ENCODE measurements around the gene RUBCNL. TPM values are rescaled to one million over a fixed set of nuclear protein-coding genes. Genes with fewer than 3 reads are reported as not detected.

Gene RUBCNL
- total RNA-seq, 2 experiments from 2014 or later: 352 to 383 TPM

- no peak overlapping the region for H2AFZ ChIP-seq (ENCODE audit: low read length)
- ChIA-PET POLR2A (interaction anchor here (0.9 kb wide), 1 partner anchor 119 kb away, joined by 4 read pairs; no protein-coding TSS in a partner anchor), CTCF (ENCODE audit: unreplicated experiment) (no interaction called here)
- H3K4me3 ChIP-seq (ENCODE audit: low read depth, low read length, poor library complexity, severe bottlenecking): no peak overlapping the region
- peaks cover 100% of the 10 kb centered on the region for H3K36me3 ChIP-seq (ENCODE audit: insufficient read depth, low read length)
- H3K4me1 ChIP-seq (ENCODE audit: insufficient read depth, low read length, poor library complexity, severe bottlenecking): no peaks in the 10 kb centered on the region
- H3K79me2 ChIP-seq (ENCODE audit: insufficient read depth, low read depth, low read length): peaks cover 14% of the 10 kb centered on the region; the same call in 1 of the 2 replicates
- H3K9me2 ChIP-seq (ENCODE audit: insufficient read depth, low read length): no peaks in the 10 kb centered on the region
- no peak for DNase-seq (ENCODE audit: low spot score)
- H3K4me2 ChIP-seq (ENCODE audit: low read length): no peak overlapping the region
- TF ChIP-seq EZH2phosphoT487 (IDR thresholded peaks at IDR 0.05; ENCODE audit: borderline replicate concordance, low read depth, low read length): no peak
- no peak for TF ChIP-seq CTCF (conservative IDR thresholded peaks at IDR 0.05; ENCODE audit: low read length)
- H4K20me1 ChIP-seq (ENCODE audit: insufficient read depth, low read length): 0 out of 2 replicates have a peak, but pooled peaks cover 4% of the 10 kb centered on the region
- no peak overlapping the region for H3K27ac ChIP-seq (ENCODE audit: low read depth, low read length, poor library complexity, severe bottlenecking)
- intact Hi-C loops (cut with micrococcal nuclease; ENCODE audit: unreplicated experiment): no loop called here
- no peaks in the 10 kb centered on the region for H3K9me3 ChIP-seq (ENCODE audit: low read length)
- no TSS peak for BruUV-seq (replicated peaks)
Measured at GRCh38 chr13:46350003-46350402, 37.0 kb downstream of the RUBCNL start.

GRCh38 chr13:46348961-46349360 is 38.1 kb downstream of the RUBCNL start:
- no peaks in the 10 kb centered on the region for H3K9me3 ChIP-seq (ENCODE audit: low read length)
- ChIA-PET POLR2A (interaction anchor here (0.9 kb wide), 1 partner anchor 120 kb away, joined by 4 read pairs; no protein-coding TSS in a partner anchor), CTCF (ENCODE audit: unreplicated experiment) (interaction anchor here (1.2 kb wide), 1 partner anchor 13 kb away, joined by 3 read pairs; no protein-coding TSS in a partner anchor)
- H3K4me2 ChIP-seq (ENCODE audit: low read length): no peak overlapping the region
- no peak for DNase-seq (ENCODE audit: low spot score)
- H3K36me3 ChIP-seq (ENCODE audit: insufficient read depth, low read length): peaks cover 100% of the 10 kb centered on the region
- H3K79me2 ChIP-seq (ENCODE audit: insufficient read depth, low read depth, low read length): peaks cover 12% of the 10 kb centered on the region; the same call in 1 of the 2 replicates
- H2AFZ ChIP-seq (ENCODE audit: low read length): no peak overlapping the region
- 0 out of 2 replicates have a peak, but pooled peaks cover 4% of the 10 kb centered on the region for H4K20me1 ChIP-seq (ENCODE audit: insufficient read depth, low read length)
- no peaks in the 10 kb centered on the region for H3K9me2 ChIP-seq (ENCODE audit: insufficient read depth, low read length)
- TF ChIP-seq EZH2phosphoT487 (IDR thresholded peaks at IDR 0.05; ENCODE audit: borderline replicate concordance, low read depth, low read length) (no peak), CTCF (conservative IDR thresholded peaks at IDR 0.05; ENCODE audit: low read length) (no peak)
- H3K4me3 ChIP-seq (ENCODE audit: low read depth, low read length, poor library complexity, severe bottlenecking): no peak overlapping the region
- intact Hi-C loops (cut with micrococcal nuclease; ENCODE audit: unreplicated experiment): no loop called here
- no peaks in the 10 kb centered on the region for H3K4me1 ChIP-seq (ENCODE audit: insufficient read depth, low read length, poor library complexity, severe bottlenecking)
- no TSS peak for BruUV-seq (replicated peaks)
- no peak overlapping the region for H3K27ac ChIP-seq (ENCODE audit: low read depth, low read length, poor library complexity, severe bottlenecking)

- H4K20me1 ChIP-seq (ENCODE audit: insufficient read depth, low read length): 0 out of 2 replicates have a peak, but pooled peaks cover 4% of the 10 kb centered on the region
- H3K4me1 ChIP-seq (ENCODE audit: insufficient read depth, low read length, poor library complexity, severe bottlenecking): peaks cover 8% of the 10 kb centered on the region
- no peak for DNase-seq (ENCODE audit: low spot score)
- no peak overlapping the region for H3K4me3 ChIP-seq (ENCODE audit: low read depth, low read length, poor library complexity, severe bottlenecking)
- no peak overlapping the region for H3K4me2 ChIP-seq (ENCODE audit: low read length)
- H3K27ac ChIP-seq (ENCODE audit: low read depth, low read length, poor library complexity, severe bottlenecking): no peak overlapping the region
- intact Hi-C loops (cut with micrococcal nuclease; ENCODE audit: unreplicated experiment): no loop called here
- TF ChIP-seq EZH2phosphoT487 (IDR thresholded peaks at IDR 0.05; ENCODE audit: borderline replicate concordance, low read depth, low read length) (no peak), CTCF (conservative IDR thresholded peaks at IDR 0.05; ENCODE audit: low read length) (no peak)
- CTCF ChIA-PET (ENCODE audit: unreplicated experiment): no interaction called here
- H3K9me3 ChIP-seq (ENCODE audit: low read length): no peaks in the 10 kb centered on the region
- POLR2A ChIA-PET: no interaction called here
- no peaks in the 10 kb centered on the region for H3K9me2 ChIP-seq (ENCODE audit: insufficient read depth, low read length)
- H2AFZ ChIP-seq (ENCODE audit: low read length): no peak overlapping the region
- no TSS peak for BruUV-seq (replicated peaks)
- H3K79me2 ChIP-seq (ENCODE audit: insufficient read depth, low read depth, low read length): peaks cover 8% of the 10 kb centered on the region; the same call in 1 of the 2 replicates
- peaks cover 100% of the 10 kb centered on the region for H3K36me3 ChIP-seq (ENCODE audit: insufficient read depth, low read length)
Measured at GRCh38 chr13:46347277-46347676, 39.8 kb downstream of the RUBCNL start.
